Lower lobe of right lung (tissue), 2 donors: Measurements from ENCODE around the gene IFT122. TPM values are rescaled to one million over a fixed set of nuclear protein-coding genes. Genes with fewer than 3 reads are reported as not detected.

Source experiments
- ATAC-seq, 2 donors: fragments of 200-7000 bp; cut with Tn5 transposase; one replicate each; pipeline ENCODE4 v1.9.1; 2020 to 2022; ENCODE audit warnings: mild to moderate bottlenecking in 2 of 2, moderate library complexity in 2 of 2
- DNase-seq: peaks from one replicate; pipeline ENCODE4 v3.0.0-alpha.2; 2020
- H3K27ac ChIP-seq: fragments of 200-600 bp; one replicate; pipeline ENCODE4 v1.8.0; 2022
- H3K27me3 ChIP-seq: fragments of 200-600 bp; one replicate; pipeline ENCODE4 v1.8.0; 2022; ENCODE audit warnings: low read depth
- H3K36me3 ChIP-seq: fragments of 200-600 bp; one replicate; pipeline ENCODE4 v1.8.0; 2022; ENCODE audit warnings: mild to moderate bottlenecking
- H3K4me1 ChIP-seq: fragments of 200-600 bp; one replicate; pipeline ENCODE4 v1.8.0; 2022
- H3K4me3 ChIP-seq: fragments of 200-600 bp; one replicate; pipeline ENCODE4 v1.8.0; 2022; ENCODE audit warnings: mild to moderate bottlenecking
- H3K9me3 ChIP-seq: fragments of 200-600 bp; one replicate; pipeline ENCODE4 v1.8.0; 2022
- intact Hi-C: fragments of 100-400 bp; cut with DNase I; formaldehyde crosslinking; loops from one replicate; pipeline ENCODE4 v1.11.0; 2022
- total RNA-seq: library from RNA; stranded (reverse); fragmentation: NEBNext Ultra II Directional; extraction: Animal tissue kit (Norgen Biotek cat#: 25700); gene quantifications from one replicate; pipeline ENCODE4 v1.2.1, GENCODE V29; 2021
- TF ChIP-seq, protein P1 (sequence below): fragments of 200-600 bp; IDR thresholded peaks from one replicate; pipeline ENCODE4 v1.8.0; 2022; ENCODE audit warnings: antibody characterized with exemption, mild to moderate bottlenecking
- donor health status: DM: no; HTN: yes; CAD: no; lungs with severe emphysema.

IFT122 gene
- total RNA-seq, 1 donor from 2014 or later = 29.9 TPM

DNA sequence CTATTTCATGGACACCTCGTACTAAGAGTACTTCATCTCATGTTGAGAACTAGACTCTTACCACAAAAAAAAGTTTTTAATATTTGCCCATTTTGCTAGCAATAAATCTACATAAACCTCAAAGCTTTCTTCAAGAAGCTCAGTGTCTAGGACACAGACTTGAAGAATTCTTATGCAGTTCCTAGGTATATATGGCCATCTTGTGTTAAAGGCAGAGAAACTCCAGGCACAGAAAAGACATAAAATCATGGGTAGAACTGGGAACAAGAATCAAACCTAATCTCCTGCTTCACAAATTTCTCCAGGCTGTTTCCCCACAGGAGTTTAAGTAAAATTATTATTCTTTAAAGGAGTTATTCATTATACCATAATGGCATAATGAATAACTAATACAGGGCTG is 4.7 kb upstream of the IFT122 start:
- no peak for ATAC-seq
- TF ChIP-seq, protein P1, sequence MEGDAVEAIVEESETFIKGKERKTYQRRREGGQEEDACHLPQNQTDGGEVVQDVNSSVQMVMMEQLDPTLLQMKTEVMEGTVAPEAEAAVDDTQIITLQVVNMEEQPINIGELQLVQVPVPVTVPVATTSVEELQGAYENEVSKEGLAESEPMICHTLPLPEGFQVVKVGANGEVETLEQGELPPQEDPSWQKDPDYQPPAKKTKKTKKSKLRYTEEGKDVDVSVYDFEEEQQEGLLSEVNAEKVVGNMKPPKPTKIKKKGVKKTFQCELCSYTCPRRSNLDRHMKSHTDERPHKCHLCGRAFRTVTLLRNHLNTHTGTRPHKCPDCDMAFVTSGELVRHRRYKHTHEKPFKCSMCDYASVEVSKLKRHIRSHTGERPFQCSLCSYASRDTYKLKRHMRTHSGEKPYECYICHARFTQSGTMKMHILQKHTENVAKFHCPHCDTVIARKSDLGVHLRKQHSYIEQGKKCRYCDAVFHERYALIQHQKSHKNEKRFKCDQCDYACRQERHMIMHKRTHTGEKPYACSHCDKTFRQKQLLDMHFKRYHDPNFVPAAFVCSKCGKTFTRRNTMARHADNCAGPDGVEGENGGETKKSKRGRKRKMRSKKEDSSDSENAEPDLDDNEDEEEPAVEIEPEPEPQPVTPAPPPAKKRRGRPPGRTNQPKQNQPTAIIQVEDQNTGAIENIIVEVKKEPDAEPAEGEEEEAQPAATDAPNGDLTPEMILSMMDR = no peak
- Histone ChIP-seq H3K4me1 (peaks cover 27% of the 10 kb centered on the region), H3K4me3 (peak overlapping the region; percentile 12), H3K27me3 (no peaks in the 10 kb centered on the region), H3K27ac (no peak overlapping the region), H3K36me3 (peaks cover 77% of the 10 kb centered on the region), H3K9me3 (no peaks in the 10 kb centered on the region)
- no peak for DNase-seq
- intact Hi-C loops = no loop called here

- H3K27ac ChIP-seq = peak overlapping the region; percentile 91
- DNase-seq (peak; percentile 81), ATAC-seq (peak; percentile 6 to 39)
- H3K4me3 ChIP-seq = peak overlapping the region; percentile 88
- H3K27me3 ChIP-seq = no peaks in the 10 kb centered on the region
- intact Hi-C loops = no loop called here
- peaks cover 38% of the 10 kb centered on the region for H3K36me3 ChIP-seq
- no peaks in the 10 kb centered on the region for H3K9me3 ChIP-seq
- TF ChIP-seq, protein P1 = no peak
- H3K4me1 ChIP-seq = peaks cover 62% of the 10 kb centered on the region
Measured at GRCh38 chr3:129439226-129439816, 703 bp upstream of the IFT122 start.

DNA sequence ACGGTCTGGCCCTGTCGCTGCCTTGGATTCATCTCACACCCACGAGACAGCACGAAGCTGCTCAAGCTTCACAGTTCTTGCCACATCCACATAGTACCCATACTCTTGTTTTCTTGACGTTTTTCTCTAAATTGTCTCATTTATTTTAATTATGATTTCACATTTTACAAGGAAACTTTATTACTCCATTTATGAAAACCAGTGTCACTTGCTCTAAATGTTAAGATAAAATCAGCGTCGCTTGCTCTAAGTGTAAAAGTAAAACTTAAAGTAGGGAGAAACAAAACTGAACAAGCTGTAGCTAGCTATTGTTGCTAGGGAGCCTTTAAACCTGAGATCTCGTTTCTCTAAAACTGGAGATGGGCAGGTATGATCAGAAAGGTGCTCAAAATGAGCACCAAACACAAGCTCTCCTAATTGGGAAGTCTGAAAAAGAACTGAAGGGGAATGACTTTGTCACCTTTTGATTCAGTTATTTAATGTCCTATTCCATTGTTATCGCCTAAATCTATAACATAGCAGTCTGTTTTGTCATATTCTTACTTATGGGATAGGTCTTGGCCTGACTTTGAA is 680 bp downstream of the IFT122 start:
- Histone ChIP-seq H3K27me3 (no peaks in the 10 kb centered on the region), H3K27ac (peak overlapping the region; percentile 91), H3K4me3 (peak overlapping the region; percentile 88), H3K36me3 (peaks cover 24% of the 10 kb centered on the region), H3K9me3 (no peaks in the 10 kb centered on the region), H3K4me1 (peaks cover 61% of the 10 kb centered on the region)
- DNase-seq = no peak
- no peak for ATAC-seq
- TF ChIP-seq, protein P1 = no peak
- intact Hi-C loops = no loop called here

- peak overlapping the region; percentile 91 for H3K27ac ChIP-seq
- TF ChIP-seq, protein P1 = no peak
- no peaks in the 10 kb centered on the region for H3K9me3 ChIP-seq
- intact Hi-C loops = no loop called here
- peaks cover 61% of the 10 kb centered on the region for H3K4me1 ChIP-seq
- H3K36me3 ChIP-seq = peaks cover 19% of the 10 kb centered on the region
- DNase-seq = no peak
- ATAC-seq = no peak
- no peaks in the 10 kb centered on the region for H3K27me3 ChIP-seq
- peak overlapping the region; percentile 88 for H3K4me3 ChIP-seq
Measured at GRCh38 chr3:129441215-129441614, 1.2 kb downstream of the IFT122 start.

DNA sequence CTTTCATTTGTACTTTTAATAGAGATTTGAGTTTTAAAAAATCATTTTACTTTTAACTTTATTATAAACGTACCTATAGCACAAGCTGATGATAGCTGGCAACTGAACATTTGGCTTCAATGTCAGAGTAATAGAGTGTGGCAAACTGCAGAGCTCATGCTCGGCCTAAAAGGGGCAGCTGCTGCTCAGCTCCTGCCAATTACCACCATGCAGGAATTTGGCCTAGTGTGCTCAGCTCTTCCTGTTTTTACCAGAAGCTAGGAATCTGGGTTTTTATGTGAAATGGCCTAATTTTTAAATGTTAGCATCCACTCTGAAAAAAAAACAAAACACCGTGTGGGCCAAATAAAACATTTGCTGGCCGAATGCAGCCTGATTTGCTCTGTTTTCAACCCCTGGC is 1.8 kb downstream of the IFT122 start:
- no peaks in the 10 kb centered on the region for H3K27me3 ChIP-seq
- peaks cover 13% of the 10 kb centered on the region for H3K36me3 ChIP-seq
- TF ChIP-seq, protein P1 = no peak
- intact Hi-C loops = no loop called here
- peak overlapping the region; percentile 88 for H3K4me3 ChIP-seq
- DNase-seq (no peak), ATAC-seq (no peak)
- H3K4me1 ChIP-seq = peaks cover 61% of the 10 kb centered on the region
- no peaks in the 10 kb centered on the region for H3K9me3 ChIP-seq
- peak overlapping the region; percentile 91 for H3K27ac ChIP-seq
